SK-N-SH (cell line): ENCODE measurements around the gene IGSF11.

Experiments used
- EZH2phosphoT487 ChIP-seq: fragments of 200-600 bp; sonication (generic); IDR thresholded peaks from 2 replicates; pipeline ENCODE4 v1.6.1; 2017; ENCODE audit warnings: low read depth, mixed run types, mild to moderate bottlenecking, antibody characterized with exemption, moderate library complexity, borderline replicate concordance
- POLR2AphosphoS5 ChIP-seq: IDR thresholded peaks from 2 replicates; pipeline ENCODE4 v1.6.1; 2012; ENCODE audit warnings: low read depth, low read length
- SIN3A ChIP-seq: IDR thresholded peaks from 2 replicates; pipeline ENCODE4 v1.6.1; 2012; ENCODE audit warnings: low read depth, mild to moderate bottlenecking, low read length, moderate library complexity, borderline replicate concordance
- TF ChIP-seq, protein P1 (sequence below): fragments of 200-600 bp; sonication (generic); IDR thresholded peaks from 2 replicates; pipeline ENCODE4 v1.6.1; 2017; ENCODE audit warnings: antibody characterized with exemption, mild to moderate bottlenecking, moderate library complexity
- TF ChIP-seq, protein P2 (sequence below): IDR thresholded peaks from 2 replicates; pipeline ENCODE4 v1.4.0; 2012; ENCODE audit warnings: low read depth

DNA sequence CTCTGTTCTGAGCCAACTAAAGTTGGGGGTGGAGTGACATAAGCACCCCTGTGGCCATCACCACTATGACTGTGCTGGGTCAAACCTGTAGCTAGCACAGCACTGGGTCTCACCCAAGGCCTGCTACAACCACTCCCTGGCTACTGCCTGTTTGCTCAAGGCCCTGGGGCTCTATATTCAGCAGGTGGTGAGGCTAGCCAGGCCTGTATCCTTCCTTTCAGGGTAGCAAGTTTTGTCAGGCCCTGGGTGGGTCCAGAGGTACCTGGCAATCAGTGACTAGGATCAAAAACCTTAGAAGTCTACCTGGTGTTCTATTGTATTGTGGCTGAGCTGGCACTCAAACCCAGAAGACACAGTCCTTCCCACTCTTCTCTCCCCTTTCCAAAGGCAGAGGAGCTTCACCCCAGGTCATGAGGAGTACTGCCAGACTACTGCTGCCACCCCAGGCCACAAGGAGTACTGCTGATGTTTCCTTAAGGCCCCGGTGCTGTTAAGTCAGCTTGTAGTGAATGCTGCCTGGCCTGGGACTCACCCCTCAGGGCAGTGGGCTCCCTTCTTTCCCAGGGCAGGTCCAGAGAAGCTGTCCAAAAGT lies 170.8 kb downstream of the IGSF11 start:
- no peak for TF ChIP-seq SIN3A
- TF ChIP-seq, protein P1, sequence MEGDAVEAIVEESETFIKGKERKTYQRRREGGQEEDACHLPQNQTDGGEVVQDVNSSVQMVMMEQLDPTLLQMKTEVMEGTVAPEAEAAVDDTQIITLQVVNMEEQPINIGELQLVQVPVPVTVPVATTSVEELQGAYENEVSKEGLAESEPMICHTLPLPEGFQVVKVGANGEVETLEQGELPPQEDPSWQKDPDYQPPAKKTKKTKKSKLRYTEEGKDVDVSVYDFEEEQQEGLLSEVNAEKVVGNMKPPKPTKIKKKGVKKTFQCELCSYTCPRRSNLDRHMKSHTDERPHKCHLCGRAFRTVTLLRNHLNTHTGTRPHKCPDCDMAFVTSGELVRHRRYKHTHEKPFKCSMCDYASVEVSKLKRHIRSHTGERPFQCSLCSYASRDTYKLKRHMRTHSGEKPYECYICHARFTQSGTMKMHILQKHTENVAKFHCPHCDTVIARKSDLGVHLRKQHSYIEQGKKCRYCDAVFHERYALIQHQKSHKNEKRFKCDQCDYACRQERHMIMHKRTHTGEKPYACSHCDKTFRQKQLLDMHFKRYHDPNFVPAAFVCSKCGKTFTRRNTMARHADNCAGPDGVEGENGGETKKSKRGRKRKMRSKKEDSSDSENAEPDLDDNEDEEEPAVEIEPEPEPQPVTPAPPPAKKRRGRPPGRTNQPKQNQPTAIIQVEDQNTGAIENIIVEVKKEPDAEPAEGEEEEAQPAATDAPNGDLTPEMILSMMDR, result peak; percentile 25
- no peak for TF ChIP-seq EZH2phosphoT487
- TF ChIP-seq, protein P2, sequence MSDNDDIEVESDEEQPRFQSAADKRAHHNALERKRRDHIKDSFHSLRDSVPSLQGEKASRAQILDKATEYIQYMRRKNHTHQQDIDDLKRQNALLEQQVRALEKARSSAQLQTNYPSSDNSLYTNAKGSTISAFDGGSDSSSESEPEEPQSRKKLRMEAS, result no peak
- no peak for TF ChIP-seq POLR2AphosphoS5
